H1 (cell line): ENCODE results near the gene SLMAP. TPM values are rescaled to one million over a fixed set of nuclear protein-coding genes. Genes with fewer than 3 reads are reported as not detected.
A peak's percentile ranks its signal among the peaks of the same experiment; 100 is the strongest.

Experiments
- CTCF ChIA-PET: fragments of 300-600 bp; sonication (Branson Sonifier 250); formaldehyde crosslinking; loops from one replicate; lab custom pipeline; 2021; ENCODE audit not compliant: partially characterized antibody; lab: Charles Lee
- POLR2A ChIA-PET: fragments of 300-600 bp; sonication (Branson Sonifier 250); formaldehyde crosslinking; loops from one replicate; lab custom pipeline; 2021; ENCODE audit warnings: inconsistent platforms; ENCODE audit not compliant: partially characterized antibody; lab: Charles Lee
- DNase-seq, 2 experiments: peaks; one replicate each; pipeline versions ENCODE4 v3.0.0 to v3.0.0-alpha.2; 2010 to 2022; ENCODE audit warnings: low spot score in 2 of 2, low read depth in 1 of 2, mixed read lengths in 1 of 2
- FAIRE-seq: peaks from 2 replicates; lab custom pipeline; 2011; peaks lifted over from hg19 to GRCh38; lab: Jason Lieb, UNC
- H2AFZ ChIP-seq: 2 replicates; pipeline ENCODE4 v1.8.1; 2012; ENCODE audit warnings: low read length, inconsistent platforms
- H2AK5ac ChIP-seq: 2 replicates; pipeline ENCODE4 v1.6.1; 2013; ENCODE audit warnings: low read depth, low read length
- H2BK120ac ChIP-seq: replicated peaks from 2 replicates; pipeline ENCODE3; 2013; ENCODE audit warnings: low read depth, low read length, inconsistent platforms
- H2BK12ac ChIP-seq: 2 replicates; pipeline ENCODE4 v1.6.1; 2013; ENCODE audit warnings: low read depth, low read length
- H2BK15ac ChIP-seq: 2 replicates; pipeline ENCODE4 v1.6.1; 2013; ENCODE audit warnings: low read length
- H2BK20ac ChIP-seq: 2 replicates; pipeline ENCODE4 v1.6.1; 2013; ENCODE audit warnings: low read length
- H2BK5ac ChIP-seq: 2 replicates; pipeline ENCODE4 v1.6.1; 2013; ENCODE audit warnings: low read depth, low read length
- H3K14ac ChIP-seq: 2 replicates; pipeline ENCODE4 v1.6.1; 2013; ENCODE audit warnings: inconsistent platforms; ENCODE audit not compliant: insufficient read length
- H3K18ac ChIP-seq: 2 replicates; pipeline ENCODE4 v1.6.1; 2013; ENCODE audit warnings: low read length; ENCODE audit errors: extremely low read depth
- H3K23ac ChIP-seq: 2 replicates; pipeline ENCODE4 v1.6.1; 2013; ENCODE audit warnings: inconsistent platforms; ENCODE audit not compliant: insufficient read length
- H3K23me2 ChIP-seq: 2 replicates; pipeline ENCODE4 v1.6.1; 2013; ENCODE audit warnings: low read depth, low read length
- H3K27ac ChIP-seq: 2 replicates; pipeline ENCODE4 v1.6.1; 2011; ENCODE audit warnings: low read depth, low read length, inconsistent platforms
- H3K27me3 ChIP-seq, 4 experiments: replicated peaks in 1 of 4; 1 replicate in 1 of 4; 2 replicates in 3 of 4; pipeline versions ENCODE4 v1.6.1 to v1.8.1; 2011 to 2013; ENCODE audit warnings: low read length in 3 of 4, mild to moderate bottlenecking in 3 of 4, inconsistent platforms in 2 of 4, mixed read lengths in 2 of 4, moderate library complexity in 1 of 4; ENCODE audit not compliant: control insufficient read depth in 3 of 4, insufficient read depth in 3 of 4; ENCODE audit errors: extremely low read depth in 1 of 4
- H3K36me3 ChIP-seq, 4 experiments: 2 replicates each; pipeline versions ENCODE4 v1.6.1 to v1.8.1; 2011 to 2013; ENCODE audit warnings: mild to moderate bottlenecking in 4 of 4, low read length in 3 of 4, moderate library complexity in 2 of 4, control low read depth in 1 of 4, inconsistent platforms in 1 of 4; ENCODE audit not compliant: insufficient read depth in 4 of 4, control insufficient read depth in 2 of 4
- H3K4ac ChIP-seq: replicated peaks from 2 replicates; pipeline ENCODE3; 2013; ENCODE audit warnings: low read length, low read depth, mixed read lengths, inconsistent platforms; ENCODE audit not compliant: insufficient read length
- H3K4me1 ChIP-seq, 4 experiments: replicated peaks in 1 of 4; 1 replicate in 1 of 4; 2 replicates in 3 of 4; pipeline versions ENCODE4 v1.6.1 to v1.8.1; 2011 to 2013; ENCODE audit warnings: low read length in 3 of 4, inconsistent platforms in 2 of 4, mixed read lengths in 1 of 4; ENCODE audit not compliant: insufficient read depth in 4 of 4, control insufficient read depth in 3 of 4
- H3K4me2 ChIP-seq, 2 experiments: 2 replicates each; pipeline versions ENCODE4 v1.6.1 to v1.8.1; 2011 to 2013; ENCODE audit warnings: low read depth in 2 of 2, low read length in 2 of 2, control low read depth in 1 of 2, inconsistent platforms in 1 of 2, mild to moderate bottlenecking in 1 of 2; ENCODE audit not compliant: insufficient read depth in 1 of 2
- H3K4me3 ChIP-seq, 4 experiments: fragments of 200-600, 300-600 bp in 1 of 4; sonication (generic), shearing (Covaris generic), sonication (Bioruptor Twin) in 1 of 4; 2 replicates each; pipeline versions ENCODE4 v1.5.1 to v1.8.1; 2011 to 2016; ENCODE audit warnings: low read length in 4 of 4, low read depth in 3 of 4, control low read depth in 2 of 4, inconsistent platforms in 2 of 4, mild to moderate bottlenecking in 2 of 4, mixed read lengths in 1 of 4, moderate library complexity in 1 of 4; ENCODE audit not compliant: insufficient read depth in 2 of 4; ENCODE audit errors: extremely low read depth in 1 of 4
- H3K56ac ChIP-seq: replicated peaks from 2 replicates; pipeline ENCODE3; 2013; ENCODE audit warnings: low read depth, mild to moderate bottlenecking, mixed read lengths, low read length, inconsistent platforms; ENCODE audit not compliant: insufficient read length
- H3K79me1 ChIP-seq: 2 replicates; pipeline ENCODE4 v1.6.1; 2013; ENCODE audit warnings: low read depth, low read length, control low read depth
- H3K79me2 ChIP-seq, 2 experiments: 2 replicates each; pipeline versions ENCODE4 v1.6.1 to v1.8.1; 2012 to 2013; ENCODE audit warnings: low read length in 2 of 2, mild to moderate bottlenecking in 2 of 2, inconsistent platforms in 1 of 2; ENCODE audit not compliant: insufficient read depth in 2 of 2, control insufficient read depth in 1 of 2
- H3K9ac ChIP-seq, 4 experiments: replicated peaks in 1 of 4; 1 replicate in 1 of 4; 2 replicates in 3 of 4; pipeline versions ENCODE4 v1.6.1 to v1.8.1; 2011 to 2013; ENCODE audit warnings: low read depth in 3 of 4, low read length in 3 of 4, control low read depth in 2 of 4, mild to moderate bottlenecking in 2 of 4, moderate library complexity in 2 of 4, inconsistent platforms in 1 of 4; ENCODE audit errors: extremely low read depth in 1 of 4
- H3K9me3 ChIP-seq, 2 experiments: 2 replicates each; pipeline versions ENCODE4 v1.6.1 to v1.8.1; 2012 to 2013; ENCODE audit warnings: mild to moderate bottlenecking in 2 of 2, moderate library complexity in 2 of 2, control low read depth in 1 of 2, inconsistent platforms in 1 of 2, low read depth in 1 of 2, low read length in 1 of 2, mixed read lengths in 1 of 2; ENCODE audit not compliant: insufficient read depth in 2 of 2
- H4K20me1 ChIP-seq, 2 experiments: replicated peaks in 1 of 2; 2 replicates each; pipeline versions ENCODE3 to v1.8.1; 2011 to 2013; ENCODE audit warnings: inconsistent platforms in 2 of 2, low read length in 2 of 2, mild to moderate bottlenecking in 1 of 2; ENCODE audit not compliant: insufficient read depth in 2 of 2, control insufficient read depth in 1 of 2
- H4K5ac ChIP-seq: 2 replicates; pipeline ENCODE4 v1.6.1; 2013; ENCODE audit warnings: low read length, low read depth, mixed read lengths, inconsistent platforms; ENCODE audit not compliant: insufficient read length
- H4K8ac ChIP-seq: 2 replicates; pipeline ENCODE4 v1.8.0; 2013; ENCODE audit warnings: mild to moderate bottlenecking, moderate library complexity, low read length, inconsistent platforms; ENCODE audit not compliant: insufficient read depth; ENCODE audit errors: extremely low read depth
- H4K91ac ChIP-seq: replicated peaks from 2 replicates; pipeline ENCODE3; 2013; ENCODE audit warnings: low read length, mixed read lengths, inconsistent platforms; ENCODE audit not compliant: insufficient read length
- CBX5 ChIP-seq: fragments of 300-800, 300-1000 bp; sonication (generic); IDR thresholded peaks from 2 replicates; pipeline ENCODE4 v1.7.1; 2016; ENCODE audit warnings: antibody characterized with exemption, low read length, low read depth
- CHD1 ChIP-seq: IDR thresholded peaks from 2 replicates; pipeline ENCODE4 v1.6.1; 2012; ENCODE audit warnings: low read depth, low read length, improper control_type of control experiment
- EZH2 ChIP-seq: fragments of 200-600 bp; sonication (generic); IDR thresholded peaks from 2 replicates; pipeline ENCODE4 v1.7.1; 2012; ENCODE audit warnings: low read depth, mild to moderate bottlenecking, moderate library complexity, low read length, inconsistent platforms; ENCODE audit not compliant: severe bottlenecking
- GTF2F1 ChIP-seq: IDR thresholded peaks from 2 replicates; pipeline ENCODE4 v1.6.1; 2012; ENCODE audit warnings: low read depth, low read length, improper control_type of control experiment, borderline replicate concordance
- JUN ChIP-seq: IDR thresholded peaks from 2 replicates; pipeline ENCODE4 v1.6.1; 2011; ENCODE audit warnings: low read depth, mild to moderate bottlenecking, improper control_type of control experiment, low read length
- POLR2AphosphoS5 ChIP-seq: IDR thresholded peaks from 2 replicates; pipeline ENCODE4 v1.6.1; 2011; ENCODE audit warnings: low read depth, low read length
- SIX5 ChIP-seq: IDR thresholded peaks from 2 replicates; pipeline ENCODE4 v1.6.1; 2011; ENCODE audit warnings: mild to moderate bottlenecking, low read depth, low read length
- SP4 ChIP-seq: IDR thresholded peaks from 2 replicates; pipeline ENCODE4 v1.6.1; 2012; ENCODE audit warnings: low read length, inconsistent platforms
- TAF7 ChIP-seq: optimal IDR thresholded peaks from 2 replicates; pipeline ENCODE3; 2011; ENCODE audit warnings: low read depth, mild to moderate bottlenecking, inconsistent platforms, low read length, moderate library complexity, borderline replicate concordance
- TEAD4 ChIP-seq: IDR thresholded peaks from 2 replicates; pipeline ENCODE4 v1.6.1; 2012; ENCODE audit warnings: low read depth, low read length, inconsistent platforms, mixed read lengths
- WGBS, 2 experiments: shearing (Covaris generic) in 1 of 2; methylation state at CpG; one replicate each; pipeline versions ENCODE4 v1.1.6 to v1.1.7; 2013 to 2015; ENCODE audit warnings: low lambda C conversion rate in 2 of 2, mixed read lengths in 2 of 2, inconsistent platforms in 1 of 2, low coverage in 1 of 2, missing lambda C conversion rate in 1 of 2; ENCODE audit not compliant: insufficient replicate concordance in 2 of 2, insufficient coverage in 1 of 2, insufficient read length in 1 of 2; ENCODE audit errors: extremely low coverage in 1 of 2, missing lambda C conversion rate in 1 of 2; 5-methylcytosine and 5-hydroxymethylcytosine counted together
- polyA plus RNA-seq, 7 experiments: library from polyadenylated mRNA; depleted of rRNA in 3 of 7; stranded (reverse) in 5 of 7; unstranded in 2 of 7; fragments of >200 nt in 5 of 7; fragments of 200-250 nt in 2 of 7; gene quantifications; 1 replicate in 5 of 7; 2 replicates in 1 of 7; 4 replicates in 1 of 7; pipeline versions ENCODE4 v1.2.1 to v1.2.3, GENCODE V29; 2011 to 2013; ENCODE audit warnings: missing spikeins in 2 of 7, mixed read lengths in 2 of 7
- total RNA-seq: library from RNA; stranded (reverse); fragmentation: NEBNext Ultra II Directional; extraction: Animal tissue kit (Norgen Biotek cat#: 25700); gene quantifications from 2 replicates; pipeline ENCODE4 v1.2.1, GENCODE V29; 2021
- TF ChIP-seq, protein P1 (sequence below): IDR thresholded peaks from 2 replicates; pipeline ENCODE4 v1.6.1; 2012; ENCODE audit warnings: inconsistent platforms

The SLMAP gene
- total and polyA plus RNA-seq, 2 of the 8 experiments (the other 6 are each of a cell fraction or from before 2014, with no cell fraction given): 13.6 to 70.4 TPM

DNA sequence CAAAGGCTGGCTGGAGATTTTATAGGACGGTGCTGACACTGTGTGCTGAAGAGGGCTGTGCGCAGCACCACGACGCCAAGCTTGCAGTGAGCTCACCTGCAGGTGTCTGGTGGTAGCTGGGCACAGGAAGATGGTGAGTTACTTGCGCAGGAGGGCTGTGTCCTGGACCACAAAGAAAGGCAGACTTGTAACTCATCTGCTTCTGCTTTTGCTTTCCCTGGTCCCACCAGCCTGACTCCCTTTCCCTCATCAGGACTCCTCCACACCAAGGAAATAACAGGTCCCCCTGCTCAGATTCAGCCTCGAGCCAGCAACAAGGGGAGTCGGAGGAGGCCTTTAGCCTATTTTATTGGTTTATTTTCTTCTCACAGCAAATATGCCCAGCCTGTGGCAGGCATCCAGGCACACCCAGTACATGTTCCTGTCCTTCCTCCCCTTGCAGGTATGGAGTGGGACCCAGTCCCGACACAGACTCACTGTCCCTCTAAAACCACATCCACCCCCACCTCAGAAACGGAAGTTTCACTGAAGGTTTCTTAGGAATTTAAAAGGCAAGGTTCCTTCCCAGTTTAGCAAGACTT, 216.5 kb downstream of the SLMAP start:
- Histone ChIP-seq H3K79me2 (no peaks in the 10 kb centered on the region), H3K18ac (no peak overlapping the region; the same call in 1 of the 2 replicates), H4K5ac (no peak overlapping the region), H2BK20ac (no peak overlapping the region), H2AFZ (peak overlapping the region; percentile 89; the same call in 1 of the 2 replicates), H3K4me3 (no peak overlapping the region), H2BK5ac (peak overlapping the region; percentile 56; the same call in 1 of the 2 replicates), H3K23ac (no peak overlapping the region), H3K79me1 (no peaks in the 10 kb centered on the region), H3K9ac (no peak overlapping the region), H3K27ac (no peak overlapping the region), H3K27me3 (no peaks in the 10 kb centered on the region), H3K36me3 (no peaks in the 10 kb centered on the region), H3K4ac (peak overlapping the region; percentile 57), H2BK12ac (peak overlapping the region; percentile 68; the same call in 1 of the 2 replicates), H3K4me1 (peaks cover 0 to 10% (median 3%) of the 10 kb centered on the region in 4 experiments; a peak in 6 of 7 replicates), H3K14ac (no peak overlapping the region), H2BK15ac (peak overlapping the region; percentile 72; the same call in 1 of the 2 replicates), H2AK5ac (no peak overlapping the region), H4K91ac (no peak overlapping the region), H3K9me3 (no peaks in the 10 kb centered on the region), H3K4me2 (no peak overlapping the region), H2BK120ac (no peak overlapping the region), H3K56ac (no peak overlapping the region), H4K8ac (no peak overlapping the region), H4K20me1 (no peaks in the 10 kb centered on the region), H3K23me2 (no peaks in the 10 kb centered on the region)
- FAIRE-seq (no peak), DNase-seq (no peak)
- 85% methylated on average over 9 of the region's 9 CpGs; no CpG with 5 or more reads in 1 of the 2 experiments for WGBS, 2 experiments
- TF ChIP-seq SP4 (no peak), POLR2AphosphoS5 (no peak), CHD1 (no peak), SIX5 (no peak), JUN (no peak), TAF7 (no peak), GTF2F1 (no peak), EZH2 (no peak), CBX5 (no peak), TEAD4 (no peak)
- TF ChIP-seq, protein P1, sequence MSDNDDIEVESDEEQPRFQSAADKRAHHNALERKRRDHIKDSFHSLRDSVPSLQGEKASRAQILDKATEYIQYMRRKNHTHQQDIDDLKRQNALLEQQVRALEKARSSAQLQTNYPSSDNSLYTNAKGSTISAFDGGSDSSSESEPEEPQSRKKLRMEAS: no peak
- ChIA-PET CTCF (interaction anchor here (1.0 to 2.5 kb wide), 6 partner anchors 9 to 195 kb away, joined by 3 to 6 read pairs (median 4); no protein-coding TSS in a partner anchor), POLR2A (interaction anchor here (1.0 to 1.6 kb wide), 3 partner anchors 15 to 67 kb away, joined by 3 to 4 read pairs (median 3); no protein-coding TSS in a partner anchor)
